Vagina (tissue), 2 donors: ENCODE measurements around the gene CUL9.

ENCODE experiments used
- POLR2AphosphoS5 ChIP-seq, 2 donors: sonication (generic); formaldehyde crosslinking; IDR thresholded peaks; one replicate each; pipeline ENCODE4 v1.9.0; 2017; ENCODE audit warnings: antibody characterized with exemption in 2 of 2, mild to moderate bottlenecking in 2 of 2, low read depth in 1 of 2; ENCODE audit not compliant: insufficient read depth in 1 of 2
- TF ChIP-seq, protein P1 (sequence below), 3 experiments: fragments of 450-650 bp in 2 of 3; fragments of 200-600 bp in 1 of 3; sonication (generic) in 1 of 3; IDR thresholded peaks; one replicate each; pipeline ENCODE4 v1.5.1; 2017 to 2019; ENCODE audit warnings: antibody characterized with exemption in 3 of 3, mild to moderate bottlenecking in 2 of 3, moderate library complexity in 2 of 3

DNA sequence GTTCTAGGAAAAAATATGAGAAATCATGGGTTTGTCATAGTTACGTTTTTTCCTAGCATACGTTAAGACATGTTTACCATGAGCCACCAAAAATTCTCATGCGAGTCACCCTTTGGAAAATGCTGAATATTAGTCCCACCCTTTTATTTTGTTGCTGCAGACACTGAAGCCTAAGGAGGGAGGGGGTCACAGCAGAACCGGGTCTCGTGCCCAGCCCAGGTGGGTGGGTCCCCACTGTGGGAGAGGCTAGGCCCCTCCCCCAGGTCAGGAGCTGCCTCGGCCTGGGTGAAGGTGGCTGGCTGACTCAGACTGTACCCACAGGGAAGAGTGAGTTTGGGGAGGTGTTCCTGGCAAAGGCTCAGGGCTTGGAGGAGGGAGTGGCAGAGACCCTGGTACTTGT lies 37.1 kb upstream of the CUL9 start:
- no peak for TF ChIP-seq POLR2AphosphoS5 (IDR thresholded peaks at IDR 0.05; ENCODE audit: insufficient read depth in 1 of 2, low read depth in 1 of 2)
- TF ChIP-seq, protein P1, sequence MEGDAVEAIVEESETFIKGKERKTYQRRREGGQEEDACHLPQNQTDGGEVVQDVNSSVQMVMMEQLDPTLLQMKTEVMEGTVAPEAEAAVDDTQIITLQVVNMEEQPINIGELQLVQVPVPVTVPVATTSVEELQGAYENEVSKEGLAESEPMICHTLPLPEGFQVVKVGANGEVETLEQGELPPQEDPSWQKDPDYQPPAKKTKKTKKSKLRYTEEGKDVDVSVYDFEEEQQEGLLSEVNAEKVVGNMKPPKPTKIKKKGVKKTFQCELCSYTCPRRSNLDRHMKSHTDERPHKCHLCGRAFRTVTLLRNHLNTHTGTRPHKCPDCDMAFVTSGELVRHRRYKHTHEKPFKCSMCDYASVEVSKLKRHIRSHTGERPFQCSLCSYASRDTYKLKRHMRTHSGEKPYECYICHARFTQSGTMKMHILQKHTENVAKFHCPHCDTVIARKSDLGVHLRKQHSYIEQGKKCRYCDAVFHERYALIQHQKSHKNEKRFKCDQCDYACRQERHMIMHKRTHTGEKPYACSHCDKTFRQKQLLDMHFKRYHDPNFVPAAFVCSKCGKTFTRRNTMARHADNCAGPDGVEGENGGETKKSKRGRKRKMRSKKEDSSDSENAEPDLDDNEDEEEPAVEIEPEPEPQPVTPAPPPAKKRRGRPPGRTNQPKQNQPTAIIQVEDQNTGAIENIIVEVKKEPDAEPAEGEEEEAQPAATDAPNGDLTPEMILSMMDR (IDR thresholded peaks at IDR 0.05): no peak
